ENCODE data around the gene SLC25A21. TPM values are rescaled to one million over a fixed set of nuclear protein-coding genes. Genes with fewer than 3 reads are reported as not detected.

Gene SLC25A21
- total and polyA plus RNA-seq, 2 donors (not counting 1 experiment from before 2014, with no cell fraction given) = 0.50 to 0.62 TPM

DNA sequence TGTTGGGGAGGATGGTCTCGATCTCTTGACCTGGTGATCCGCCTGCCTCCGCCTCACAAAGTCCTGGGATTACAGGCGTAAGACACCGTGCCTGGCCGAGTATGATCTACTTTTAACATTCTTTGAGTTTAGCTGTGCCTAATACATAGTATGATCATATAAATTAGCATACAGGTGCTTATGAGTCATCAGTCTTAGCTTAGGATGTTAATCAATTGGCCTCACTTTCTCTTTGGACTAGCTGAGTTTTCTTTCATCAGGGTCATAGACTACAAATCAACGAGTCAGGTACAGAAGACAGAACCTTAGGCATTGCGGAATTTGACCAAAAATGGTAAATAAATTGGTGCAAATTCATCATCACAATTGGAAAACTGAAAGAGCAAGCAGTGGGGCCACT is 2.2 kb downstream of the SLC25A21 start:
- Histone ChIP-seq H2AFZ (ENCODE audit: low read length) (no peak overlapping the region), H3K4me2 (ENCODE audit: extremely low read depth, insufficient read depth, low read length) (no peak overlapping the region), H4K20me1 (ENCODE audit: control insufficient read depth, extremely low read depth, insufficient read depth, low read length) (no peaks in the 10 kb centered on the region), H3K9ac (ENCODE audit: insufficient read depth, low read length) (no peak overlapping the region), H3K27ac (ENCODE audit: insufficient read depth, low read length) (no peak overlapping the region), H3K79me2 (ENCODE audit: control insufficient read depth, insufficient read depth, low read length) (no peaks in the 10 kb centered on the region), H3K27me3 (ENCODE audit: control insufficient read depth, insufficient read depth, low read length) (no peaks in the 10 kb centered on the region), H3K9me3 (ENCODE audit: control insufficient read depth, insufficient read depth, low read depth, low read length) (no peaks in the 10 kb centered on the region), H3K4me1 (ENCODE audit: control insufficient read depth, extremely low read depth, insufficient read depth, low read length) (no peaks in the 10 kb centered on the region), H3K36me3 (ENCODE audit: control insufficient read depth, insufficient read depth, low read length) (no peaks in the 10 kb centered on the region), H3K4me3 (replicated peaks in 1 of 4; ENCODE audit: control extremely low read depth in 1 of 4, insufficient read depth in 1 of 4, low read depth in 3 of 4, low read length in 4 of 4) (no peak overlapping the region)
- TF ChIP-seq, protein P1, sequence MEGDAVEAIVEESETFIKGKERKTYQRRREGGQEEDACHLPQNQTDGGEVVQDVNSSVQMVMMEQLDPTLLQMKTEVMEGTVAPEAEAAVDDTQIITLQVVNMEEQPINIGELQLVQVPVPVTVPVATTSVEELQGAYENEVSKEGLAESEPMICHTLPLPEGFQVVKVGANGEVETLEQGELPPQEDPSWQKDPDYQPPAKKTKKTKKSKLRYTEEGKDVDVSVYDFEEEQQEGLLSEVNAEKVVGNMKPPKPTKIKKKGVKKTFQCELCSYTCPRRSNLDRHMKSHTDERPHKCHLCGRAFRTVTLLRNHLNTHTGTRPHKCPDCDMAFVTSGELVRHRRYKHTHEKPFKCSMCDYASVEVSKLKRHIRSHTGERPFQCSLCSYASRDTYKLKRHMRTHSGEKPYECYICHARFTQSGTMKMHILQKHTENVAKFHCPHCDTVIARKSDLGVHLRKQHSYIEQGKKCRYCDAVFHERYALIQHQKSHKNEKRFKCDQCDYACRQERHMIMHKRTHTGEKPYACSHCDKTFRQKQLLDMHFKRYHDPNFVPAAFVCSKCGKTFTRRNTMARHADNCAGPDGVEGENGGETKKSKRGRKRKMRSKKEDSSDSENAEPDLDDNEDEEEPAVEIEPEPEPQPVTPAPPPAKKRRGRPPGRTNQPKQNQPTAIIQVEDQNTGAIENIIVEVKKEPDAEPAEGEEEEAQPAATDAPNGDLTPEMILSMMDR (conservative IDR thresholded peaks at IDR 0.05 in 1 of 2, IDR thresholded peaks at IDR 0.05 in 1 of 2; ENCODE audit: low read depth in 1 of 2, low read length in 2 of 2) = no peak
- TF ChIP-seq EZH2 (IDR thresholded peaks at IDR 0.05; ENCODE audit: low read length, missing control alignments) = no peak
- DNase-seq (ENCODE audit: low read depth in 2 of 2) = no peak

DNA sequence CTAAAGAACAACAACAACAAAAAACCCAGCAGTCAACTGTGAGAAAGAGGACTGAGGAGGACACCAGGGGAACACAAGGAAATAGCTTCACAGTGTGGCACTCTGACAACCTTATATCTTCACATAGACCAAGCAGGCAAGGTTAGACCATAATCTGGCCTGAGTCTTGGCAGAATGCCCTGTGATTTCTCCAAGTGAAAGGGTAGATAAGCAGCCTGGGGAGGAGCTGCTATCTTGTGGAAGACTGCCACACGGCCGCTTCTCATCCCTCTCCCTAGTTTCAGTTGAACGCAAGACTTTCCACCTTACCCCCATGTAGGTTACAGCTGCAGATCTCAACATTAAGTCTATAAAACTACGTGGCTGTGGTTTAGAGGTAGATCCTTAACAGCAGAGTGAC is 3.7 kb downstream of the SLC25A21 start:
- no peaks in the 10 kb centered on the region for H3K4me1 ChIP-seq (ENCODE audit: control insufficient read depth, extremely low read depth, insufficient read depth, low read length)
- H3K9me3 ChIP-seq (ENCODE audit: control insufficient read depth, insufficient read depth, low read depth, low read length) = no peaks in the 10 kb centered on the region
- no peak overlapping the region for H3K4me2 ChIP-seq (ENCODE audit: extremely low read depth, insufficient read depth, low read length)
- no peak overlapping the region for H3K27ac ChIP-seq (ENCODE audit: insufficient read depth, low read length)
- H3K27me3 ChIP-seq (ENCODE audit: control insufficient read depth, insufficient read depth, low read length) = no peaks in the 10 kb centered on the region
- H4K20me1 ChIP-seq (ENCODE audit: control insufficient read depth, extremely low read depth, insufficient read depth, low read length) = no peaks in the 10 kb centered on the region
- H3K9ac ChIP-seq (ENCODE audit: insufficient read depth, low read length) = no peak overlapping the region
- H2AFZ ChIP-seq (ENCODE audit: low read length) = no peak overlapping the region
- H3K79me2 ChIP-seq (ENCODE audit: control insufficient read depth, insufficient read depth, low read length) = no peaks in the 10 kb centered on the region
- no peak overlapping the region for H3K4me3 ChIP-seq (replicated peaks in 1 of 4; ENCODE audit: control extremely low read depth in 1 of 4, insufficient read depth in 1 of 4, low read depth in 3 of 4, low read length in 4 of 4)
- TF ChIP-seq, protein P1 (conservative IDR thresholded peaks at IDR 0.05 in 1 of 2, IDR thresholded peaks at IDR 0.05 in 1 of 2; ENCODE audit: low read depth in 1 of 2, low read length in 2 of 2) = no peak
- TF ChIP-seq EZH2 (IDR thresholded peaks at IDR 0.05; ENCODE audit: low read length, missing control alignments) = no peak
- DNase-seq (ENCODE audit: low read depth in 2 of 2) = no peak
- no peaks in the 10 kb centered on the region for H3K36me3 ChIP-seq (ENCODE audit: control insufficient read depth, insufficient read depth, low read length)

DNA sequence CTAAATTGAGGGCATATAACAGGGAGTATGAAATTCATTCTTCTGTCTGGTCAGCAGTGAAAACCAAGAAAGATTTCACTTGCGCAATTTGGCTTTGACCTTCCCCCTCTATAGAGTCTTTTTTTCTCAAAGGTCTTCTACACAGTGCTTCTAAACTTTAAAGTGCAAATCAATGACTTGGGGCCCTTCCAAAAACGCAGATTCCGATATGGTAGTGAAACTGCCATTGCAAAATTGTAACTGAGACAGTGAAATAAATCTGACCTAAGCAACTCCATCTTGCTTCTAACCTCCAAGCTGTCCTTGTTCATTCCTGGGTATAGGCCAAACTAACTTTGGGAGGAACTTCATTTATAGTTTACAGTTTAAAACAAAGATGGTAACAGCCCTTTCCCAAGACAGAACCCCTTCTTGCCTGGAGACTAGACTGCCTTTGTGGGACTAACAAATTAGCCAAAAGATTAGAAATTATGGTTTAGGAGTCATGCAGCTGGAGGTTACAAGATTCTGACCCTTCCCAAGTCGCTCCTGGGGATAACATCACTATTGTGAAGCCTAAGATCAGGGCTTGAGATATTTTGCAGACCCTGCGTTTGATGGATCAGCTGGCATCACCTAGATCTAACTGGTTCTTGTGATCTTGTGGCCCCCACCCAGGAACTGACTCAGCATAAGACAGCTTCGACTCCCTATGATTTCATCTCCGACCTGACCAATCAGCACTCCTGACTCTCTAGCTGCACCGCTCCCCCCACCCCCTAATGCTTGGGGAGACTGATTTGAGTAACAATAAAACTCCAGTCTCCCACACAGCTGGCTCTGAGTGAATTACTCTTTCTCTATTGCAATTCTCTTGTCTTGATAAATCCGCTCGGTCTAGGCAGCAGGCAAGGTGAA is 5.0 kb downstream of the SLC25A21 start:
- Histone ChIP-seq H2AFZ (ENCODE audit: low read length) (no peak overlapping the region), H4K20me1 (ENCODE audit: control insufficient read depth, extremely low read depth, insufficient read depth, low read length) (no peaks in the 10 kb centered on the region), H3K36me3 (ENCODE audit: control insufficient read depth, insufficient read depth, low read length) (no peaks in the 10 kb centered on the region), H3K9ac (ENCODE audit: insufficient read depth, low read length) (no peak overlapping the region), H3K79me2 (ENCODE audit: control insufficient read depth, insufficient read depth, low read length) (no peaks in the 10 kb centered on the region), H3K9me3 (ENCODE audit: control insufficient read depth, insufficient read depth, low read depth, low read length) (no peaks in the 10 kb centered on the region), H3K4me2 (ENCODE audit: extremely low read depth, insufficient read depth, low read length) (no peak overlapping the region), H3K4me3 (replicated peaks in 1 of 4; ENCODE audit: control extremely low read depth in 1 of 4, insufficient read depth in 1 of 4, low read depth in 3 of 4, low read length in 4 of 4) (no peak overlapping the region), H3K4me1 (ENCODE audit: control insufficient read depth, extremely low read depth, insufficient read depth, low read length) (no peaks in the 10 kb centered on the region), H3K27ac (ENCODE audit: insufficient read depth, low read length) (no peak overlapping the region), H3K27me3 (ENCODE audit: control insufficient read depth, insufficient read depth, low read length) (no peaks in the 10 kb centered on the region)
- no peak for TF ChIP-seq EZH2 (IDR thresholded peaks at IDR 0.05; ENCODE audit: low read length, missing control alignments)
- TF ChIP-seq, protein P1 (conservative IDR thresholded peaks at IDR 0.05 in 1 of 2, IDR thresholded peaks at IDR 0.05 in 1 of 2; ENCODE audit: low read depth in 1 of 2, low read length in 2 of 2) = no peak
- no peak for DNase-seq (ENCODE audit: low read depth in 2 of 2)
